ENCODE measurements around the gene EPHA3.

- TF ChIP-seq MXI1 (conservative IDR thresholded peaks at IDR 0.05; ENCODE audit: poor library complexity, severe bottlenecking) (no peak), EZH2 (IDR thresholded peaks at IDR 0.05; ENCODE audit: borderline replicate concordance, insufficient read depth, low read length, poor library complexity, severe bottlenecking) (no peak), CTCF (IDR thresholded peaks at IDR 0.05; ENCODE audit: poor library complexity, severe bottlenecking) (no peak), POLR2AphosphoS5 (IDR thresholded peaks at IDR 0.05) (no peak), TAF1 (IDR thresholded peaks at IDR 0.05; ENCODE audit: low read depth) (no peak), REST (IDR thresholded peaks at IDR 0.05; ENCODE audit: borderline replicate concordance) (no peak)
These were observed 381.6 kb downstream of the EPHA3 start for GRCh38 chr3:89488800-89489580.
